WERI-Rb-1 (cell line): ENCODE results near the gene EEF1A2.
A peak's percentile ranks its signal among the peaks of the same experiment; 100 is the strongest.

ENCODE experiments used
- DNase-seq: peaks from one replicate; pipeline ENCODE4 v3.0.0-alpha.2; 2020
- H3K27ac ChIP-seq: fragments of 250-450 bp; sonication (Bioruptor Pico); 2 replicates; pipeline ENCODE4 v1.5.1; 2020; ENCODE audit warnings: mild to moderate bottlenecking, moderate library complexity
- H3K27me3 ChIP-seq: fragments of 250-450 bp; sonication (Bioruptor Pico); 2 replicates; pipeline ENCODE4 v1.5.1; 2021; ENCODE audit warnings: mild to moderate bottlenecking, low read depth, moderate library complexity; ENCODE audit not compliant: insufficient read depth, severe bottlenecking
- H3K36me3 ChIP-seq: fragments of 250-450 bp; sonication (Bioruptor Pico); 2 replicates; pipeline ENCODE4 v1.5.1; 2020; ENCODE audit warnings: mild to moderate bottlenecking, moderate library complexity
- H3K4me3 ChIP-seq: 2 replicates; pipeline ENCODE4 v1.5.1; 2011; ENCODE audit warnings: low read depth, mild to moderate bottlenecking, control low read depth, low read length
- H3K9me3 ChIP-seq: fragments of 250-450 bp; sonication (Bioruptor Pico); 2 replicates; pipeline ENCODE4 v1.5.1; 2021; ENCODE audit warnings: mild to moderate bottlenecking, moderate library complexity; ENCODE audit not compliant: severe bottlenecking
- CTCF ChIP-seq: IDR thresholded peaks from 2 replicates; pipeline ENCODE4 v1.5.1; 2011; ENCODE audit warnings: low read depth, mild to moderate bottlenecking, control low read depth, inconsistent platforms, low read length

EEF1A2 gene

GRCh38 chr20:63520934-63521601 is 22.2 kb upstream of the EEF1A2 start:
- DNase-seq, result peak; percentile 58
- Histone ChIP-seq H3K27me3 (no peaks in the 10 kb centered on the region), H3K36me3 (peaks cover 27% of the 10 kb centered on the region), H3K9me3 (peaks cover 9% of the 10 kb centered on the region), H3K27ac (peak overlapping the region; percentile 96), H3K4me3 (peak overlapping the region; percentile 61)
- TF ChIP-seq CTCF, result peak; percentile 14; the same call in 1 of the 2 replicates

GRCh38 chr20:63520504-63520933 is 21.6 kb upstream of the EEF1A2 start, which contains the start of gene PPDPF:
TSS of gene PPDPF (plus strand) at chr20:63520765. CDS start at chr20:63521309, 544 bp downstream.
- H3K36me3 ChIP-seq, result peaks cover 27% of the 10 kb centered on the region
- no peak for TF ChIP-seq CTCF
- DNase-seq, result peak; percentile 76
- H3K27me3 ChIP-seq, result no peaks in the 10 kb centered on the region
- peaks cover 9% of the 10 kb centered on the region for H3K9me3 ChIP-seq
- peak within 1 kb of the TSS; percentile 61 for H3K4me3 ChIP-seq
- peak within 1 kb of the TSS; percentile 96 for H3K27ac ChIP-seq

- H3K27me3 ChIP-seq, result no peaks in the 10 kb centered on the region
- peaks cover 9% of the 10 kb centered on the region for H3K9me3 ChIP-seq
- H3K4me3 ChIP-seq, result peak overlapping the region; percentile 61
- DNase-seq, result peak; percentile 82
- H3K36me3 ChIP-seq, result peaks cover 27% of the 10 kb centered on the region
- peak; percentile 26 for TF ChIP-seq CTCF
- H3K27ac ChIP-seq, result peak overlapping the region; percentile 96
Observed at GRCh38 chr20:63519668-63520503, 21.0 kb upstream of the EEF1A2 start.

- Histone ChIP-seq H3K27me3 (no peaks in the 10 kb centered on the region), H3K4me3 (peak overlapping the region; percentile 61), H3K27ac (peak overlapping the region; percentile 96), H3K9me3 (peaks cover 9% of the 10 kb centered on the region), H3K36me3 (peaks cover 27% of the 10 kb centered on the region)
- TF ChIP-seq CTCF, result no peak
- DNase-seq, result no peak
Observed at GRCh38 chr20:63518946-63519667, 20.2 kb upstream of the EEF1A2 start.

- TF ChIP-seq CTCF, result no peak
- no peak overlapping the region for H3K27ac ChIP-seq
- H3K9me3 ChIP-seq, result peaks cover 4% of the 10 kb centered on the region
- no peaks in the 10 kb centered on the region for H3K27me3 ChIP-seq
- H3K4me3 ChIP-seq, result no peak overlapping the region
- DNase-seq, result no peak
- H3K36me3 ChIP-seq, result peaks cover 22% of the 10 kb centered on the region
Observed at GRCh38 chr20:63518351-63518861, 19.5 kb upstream of the EEF1A2 start.
